ENCODE data around the gene PRKAG2.

The PRKAG2 gene

GRCh38 chr7:151779678-151780077 is 97.2 kb downstream of the PRKAG2 start:
- TF ChIP-seq CTCF (conservative IDR thresholded peaks at IDR 0.05): no peak
- H3K27ac ChIP-seq: peak overlapping the region; percentile 56; the same call in 1 of the 2 replicates

GRCh38 chr7:151779255-151779654 is 97.7 kb downstream of the PRKAG2 start:
- no peak for TF ChIP-seq CTCF (conservative IDR thresholded peaks at IDR 0.05)
- no peak overlapping the region for H3K27ac ChIP-seq

- H3K27ac ChIP-seq: no peak overlapping the region
- no peak for TF ChIP-seq CTCF (conservative IDR thresholded peaks at IDR 0.05)
Observed at GRCh38 chr7:151777908-151778670, 98.8 kb downstream of the PRKAG2 start.

GRCh38 chr7:151777495-151777880 is 99.4 kb downstream of the PRKAG2 start:
- no peak for TF ChIP-seq CTCF (conservative IDR thresholded peaks at IDR 0.05)
- H3K27ac ChIP-seq: no peak overlapping the region

- no peak overlapping the region for H3K27ac ChIP-seq
- no peak for TF ChIP-seq CTCF (conservative IDR thresholded peaks at IDR 0.05)
Observed at GRCh38 chr7:151776876-151777494, 99.9 kb downstream of the PRKAG2 start.

GRCh38 chr7:151776446-151776845 is 100.5 kb downstream of the PRKAG2 start:
- TF ChIP-seq CTCF (conservative IDR thresholded peaks at IDR 0.05): no peak
- no peak overlapping the region for H3K27ac ChIP-seq

GRCh38 chr7:151775547-151776443 is 101.1 kb downstream of the PRKAG2 start:
- H3K27ac ChIP-seq: no peak overlapping the region
- TF ChIP-seq CTCF (conservative IDR thresholded peaks at IDR 0.05): no peak

All from VCaP (cell line).